ENCODE results near the gene BIRC3. TPM values are rescaled to one million over a fixed set of nuclear protein-coding genes. Genes with fewer than 3 reads are reported as not detected.
"Not testable (repeated sequence)": the region's sequence is repeated elsewhere in the genome, so short reads cannot be mapped to it uniquely, and the experiment has no call there.

BIRC3 gene
- total RNA-seq, 1 donor from 2014 or later, result 221 TPM

GRCh38 chr11:102374633-102375424, 57.5 kb downstream of the BIRC3 start:
- DNase-seq (ENCODE audit: low spot score); intact Hi-C loops (cut with micrococcal nuclease); H3K4me3 Mint-ChIP-seq (ENCODE audit: low read depth); H3K4me1 Mint-ChIP-seq (ENCODE audit: low read depth); H3K27ac Mint-ChIP-seq; H3K9me3 Mint-ChIP-seq; H3K27me3 Mint-ChIP-seq (ENCODE audit: low read depth): not testable (repeated sequence)
- H3K36me3 Mint-ChIP-seq (ENCODE audit: low read depth), result peaks cover 58% of the 10 kb centered on the region

- peaks cover 4% of the 10 kb centered on the region for H3K9me3 Mint-ChIP-seq
- H3K4me1 Mint-ChIP-seq (ENCODE audit: low read depth), result peaks cover 7% of the 10 kb centered on the region
- DNase-seq (ENCODE audit: low spot score), result no peak
- H3K27ac Mint-ChIP-seq, result no peak overlapping the region
- H3K27me3 Mint-ChIP-seq (ENCODE audit: low read depth), result no peaks in the 10 kb centered on the region
- no peak overlapping the region for H3K4me3 Mint-ChIP-seq (ENCODE audit: low read depth)
- H3K36me3 Mint-ChIP-seq (ENCODE audit: low read depth), result peaks cover 64% of the 10 kb centered on the region
- intact Hi-C loops (cut with micrococcal nuclease), result no loop called here
Observed at GRCh38 chr11:102375720-102376399, 58.6 kb downstream of the BIRC3 start.

GRCh38 chr11:102377891-102378290, 60.6 kb downstream of the BIRC3 start:
- intact Hi-C loops (cut with micrococcal nuclease), result no loop called here
- DNase-seq (ENCODE audit: low spot score), result no peak
- no peaks in the 10 kb centered on the region for H3K9me3 Mint-ChIP-seq
- H3K36me3 Mint-ChIP-seq (ENCODE audit: low read depth), result peaks cover 67% of the 10 kb centered on the region
- H3K4me3 Mint-ChIP-seq (ENCODE audit: low read depth), result no peak overlapping the region
- H3K27ac Mint-ChIP-seq, result no peak overlapping the region
- no peaks in the 10 kb centered on the region for H3K27me3 Mint-ChIP-seq (ENCODE audit: low read depth)
- peaks cover 5% of the 10 kb centered on the region for H3K4me1 Mint-ChIP-seq (ENCODE audit: low read depth)

- Mint-ChIP-seq H3K27me3 (ENCODE audit: low read depth) (no peaks in the 10 kb centered on the region), H3K4me1 (ENCODE audit: low read depth) (peaks cover 5% of the 10 kb centered on the region), H3K4me3 (ENCODE audit: low read depth) (no peak overlapping the region), H3K27ac (no peak overlapping the region), H3K9me3 (no peaks in the 10 kb centered on the region), H3K36me3 (ENCODE audit: low read depth) (peaks cover 68% of the 10 kb centered on the region)
- no peak for DNase-seq (ENCODE audit: low spot score)
- intact Hi-C loops (cut with micrococcal nuclease), result no loop called here
Observed at GRCh38 chr11:102378818-102379217, 61.5 kb downstream of the BIRC3 start.

- no peak overlapping the region for H3K4me3 Mint-ChIP-seq (ENCODE audit: low read depth)
- H3K9me3 Mint-ChIP-seq, result no peaks in the 10 kb centered on the region
- H3K27ac Mint-ChIP-seq, result no peak overlapping the region
- H3K4me1 Mint-ChIP-seq (ENCODE audit: low read depth), result peaks cover 10% of the 10 kb centered on the region
- no peak for DNase-seq (ENCODE audit: low spot score)
- intact Hi-C loops (cut with micrococcal nuclease), result no loop called here
- H3K36me3 Mint-ChIP-seq (ENCODE audit: low read depth), result peaks cover 65% of the 10 kb centered on the region
- H3K27me3 Mint-ChIP-seq (ENCODE audit: low read depth), result no peaks in the 10 kb centered on the region
Observed at GRCh38 chr11:102382384-102382783, 65.1 kb downstream of the BIRC3 start.

GRCh38 chr11:102383839-102384238, 66.6 kb downstream of the BIRC3 start:
- H3K4me1 Mint-ChIP-seq (ENCODE audit: low read depth), result peaks cover 7% of the 10 kb centered on the region
- intact Hi-C loops (cut with micrococcal nuclease), result no loop called here
- H3K36me3 Mint-ChIP-seq (ENCODE audit: low read depth), result peaks cover 57% of the 10 kb centered on the region
- H3K27me3 Mint-ChIP-seq (ENCODE audit: low read depth), result no peaks in the 10 kb centered on the region
- no peak for DNase-seq (ENCODE audit: low spot score)
- H3K27ac Mint-ChIP-seq, result no peak overlapping the region
- H3K9me3 Mint-ChIP-seq, result no peaks in the 10 kb centered on the region
- H3K4me3 Mint-ChIP-seq (ENCODE audit: low read depth), result no peak overlapping the region

GRCh38 chr11:102384419-102385079, 67.3 kb downstream of the BIRC3 start:
- H3K4me3 Mint-ChIP-seq (ENCODE audit: low read depth), result no peak overlapping the region
- peaks cover 7% of the 10 kb centered on the region for H3K4me1 Mint-ChIP-seq (ENCODE audit: low read depth)
- H3K36me3 Mint-ChIP-seq (ENCODE audit: low read depth), result peaks cover 57% of the 10 kb centered on the region
- no peaks in the 10 kb centered on the region for H3K9me3 Mint-ChIP-seq
- H3K27me3 Mint-ChIP-seq (ENCODE audit: low read depth), result no peaks in the 10 kb centered on the region
- intact Hi-C loops (cut with micrococcal nuclease), result no loop called here
- DNase-seq (ENCODE audit: low spot score), result no peak
- no peak overlapping the region for H3K27ac Mint-ChIP-seq

- Mint-ChIP-seq H3K27ac (no peak overlapping the region), H3K9me3 (no peaks in the 10 kb centered on the region), H3K4me3 (ENCODE audit: low read depth) (no peak overlapping the region), H3K4me1 (ENCODE audit: low read depth) (peaks cover 7% of the 10 kb centered on the region), H3K27me3 (ENCODE audit: low read depth) (no peaks in the 10 kb centered on the region), H3K36me3 (ENCODE audit: low read depth) (peaks cover 55% of the 10 kb centered on the region)
- no peak for DNase-seq (ENCODE audit: low spot score)
- intact Hi-C loops (cut with micrococcal nuclease), result no loop called here
Observed at GRCh38 chr11:102385085-102386007, 68.1 kb downstream of the BIRC3 start.

GRCh38 chr11:102386136-102386734, 69.0 kb downstream of the BIRC3 start:
- Mint-ChIP-seq H3K27me3 (ENCODE audit: low read depth) (no peaks in the 10 kb centered on the region), H3K9me3 (no peaks in the 10 kb centered on the region), H3K36me3 (ENCODE audit: low read depth) (peaks cover 51% of the 10 kb centered on the region), H3K27ac (no peak overlapping the region), H3K4me3 (ENCODE audit: low read depth) (no peak overlapping the region), H3K4me1 (ENCODE audit: low read depth) (peaks cover 8% of the 10 kb centered on the region)
- intact Hi-C loops (cut with micrococcal nuclease), result no loop called here
- no peak for DNase-seq (ENCODE audit: low spot score)

- Mint-ChIP-seq H3K36me3 (ENCODE audit: low read depth) (peaks cover 44% of the 10 kb centered on the region), H3K27ac (no peak overlapping the region), H3K9me3 (no peaks in the 10 kb centered on the region), H3K4me1 (ENCODE audit: low read depth) (peaks cover 8% of the 10 kb centered on the region), H3K4me3 (ENCODE audit: low read depth) (no peak overlapping the region), H3K27me3 (ENCODE audit: low read depth) (no peaks in the 10 kb centered on the region)
- no peak for DNase-seq (ENCODE audit: low spot score)
- intact Hi-C loops (cut with micrococcal nuclease), result no loop called here
Observed at GRCh38 chr11:102387043-102387781, 69.9 kb downstream of the BIRC3 start.

All from activated T-helper 2 cell treated with anti-CD3 and anti-CD28 coated beads, Interferon-gamma antibody, Interleukin-2, Interleukin-4, amounts not matched to agents 10 μg/mL and 5 μg/mL and 100 μg/mL, durations not matched to agents 14 hours and 24 hours and 36 hours (primary cell).